Measurements from ENCODE around the gene GDF15. TPM values are rescaled to one million over a fixed set of nuclear protein-coding genes. Genes with fewer than 3 reads are reported as not detected.
"Not testable (repeated sequence)": the region's sequence is repeated elsewhere in the genome, so short reads cannot be mapped to it uniquely, and the experiment has no call there.

Gene GDF15
- total RNA-seq, 1 experiment from 2014 or later, result not detected

GRCh38 chr19:18354743-18355142 is 31.2 kb upstream of the GDF15 start:
- H3K9me2 ChIP-seq (replicated peaks; ENCODE audit: insufficient read depth, low read length); H3K4me1 ChIP-seq (ENCODE audit: low read length); H4K20me1 ChIP-seq (ENCODE audit: insufficient read depth, low read depth, low read length); H3K27ac ChIP-seq (ENCODE audit: low read length); H3K9ac ChIP-seq (ENCODE audit: low read length); H2AFZ ChIP-seq (ENCODE audit: low read length); H3K36me3 ChIP-seq (ENCODE audit: insufficient read depth, low read length); H3K79me2 ChIP-seq (ENCODE audit: low read length); H3K27me3 ChIP-seq (ENCODE audit: low read length); H3K9me3 ChIP-seq (ENCODE audit: low read length); H3K4me3 ChIP-seq (ENCODE audit: low read length); H3K4me2 ChIP-seq (ENCODE audit: low read depth, low read length, poor library complexity, severe bottlenecking); DNase-seq: not testable (repeated sequence)

- H3K36me3 ChIP-seq (ENCODE audit: insufficient read depth, low read length), result no peaks in the 10 kb centered on the region
- H3K27me3 ChIP-seq (ENCODE audit: low read length), result no peaks in the 10 kb centered on the region
- no peaks in the 10 kb centered on the region for H3K4me1 ChIP-seq (ENCODE audit: low read length)
- no peak overlapping the region for H2AFZ ChIP-seq (ENCODE audit: low read length)
- no peak overlapping the region for H3K4me2 ChIP-seq (ENCODE audit: low read depth, low read length, poor library complexity, severe bottlenecking)
- no peaks in the 10 kb centered on the region for H3K9me3 ChIP-seq (ENCODE audit: low read length)
- DNase-seq, result no peak
- H4K20me1 ChIP-seq (ENCODE audit: insufficient read depth, low read depth, low read length), result no peaks in the 10 kb centered on the region
- H3K4me3 ChIP-seq (ENCODE audit: low read length), result no peak overlapping the region
- H3K79me2 ChIP-seq (ENCODE audit: low read length), result no peaks in the 10 kb centered on the region
- no peak overlapping the region for H3K9ac ChIP-seq (ENCODE audit: low read length)
- no peaks in the 10 kb centered on the region for H3K9me2 ChIP-seq (replicated peaks; ENCODE audit: insufficient read depth, low read length)
- H3K27ac ChIP-seq (ENCODE audit: low read length), result no peak overlapping the region
Measured at GRCh38 chr19:18357041-18357440, 28.9 kb upstream of the GDF15 start.

- H3K36me3 ChIP-seq (ENCODE audit: insufficient read depth, low read length), result no peaks in the 10 kb centered on the region
- no peaks in the 10 kb centered on the region for H3K9me2 ChIP-seq (replicated peaks; ENCODE audit: insufficient read depth, low read length)
- H3K9me3 ChIP-seq (ENCODE audit: low read length), result no peaks in the 10 kb centered on the region
- H4K20me1 ChIP-seq (ENCODE audit: insufficient read depth, low read depth, low read length), result no peaks in the 10 kb centered on the region
- H2AFZ ChIP-seq (ENCODE audit: low read length), result no peak overlapping the region
- H3K79me2 ChIP-seq (ENCODE audit: low read length), result no peaks in the 10 kb centered on the region
- H3K9ac ChIP-seq (ENCODE audit: low read length), result no peak overlapping the region
- no peak for DNase-seq
- H3K27ac ChIP-seq (ENCODE audit: low read length), result no peak overlapping the region
- no peak overlapping the region for H3K4me3 ChIP-seq (ENCODE audit: low read length)
- no peaks in the 10 kb centered on the region for H3K27me3 ChIP-seq (ENCODE audit: low read length)
- H3K4me2 ChIP-seq (ENCODE audit: low read depth, low read length, poor library complexity, severe bottlenecking), result no peak overlapping the region
- H3K4me1 ChIP-seq (ENCODE audit: low read length), result no peaks in the 10 kb centered on the region
Measured at GRCh38 chr19:18361646-18362045, 24.3 kb upstream of the GDF15 start.

GRCh38 chr19:18362934-18363542 is 22.9 kb upstream of the GDF15 start:
- no peak overlapping the region for H3K4me3 ChIP-seq (ENCODE audit: low read length)

GRCh38 chr19:18363787-18364186 is 22.2 kb upstream of the GDF15 start:
- Histone ChIP-seq H3K79me2 (ENCODE audit: low read length) (no peaks in the 10 kb centered on the region), H3K4me2 (ENCODE audit: low read depth, low read length, poor library complexity, severe bottlenecking) (no peak overlapping the region), H3K27ac (ENCODE audit: low read length) (no peak overlapping the region), H3K4me1 (ENCODE audit: low read length) (no peaks in the 10 kb centered on the region), H3K9me3 (ENCODE audit: low read length) (no peaks in the 10 kb centered on the region), H4K20me1 (ENCODE audit: insufficient read depth, low read depth, low read length) (no peaks in the 10 kb centered on the region), H3K27me3 (ENCODE audit: low read length) (no peaks in the 10 kb centered on the region), H3K36me3 (ENCODE audit: insufficient read depth, low read length) (no peaks in the 10 kb centered on the region), H2AFZ (ENCODE audit: low read length) (no peak overlapping the region), H3K9me2 (replicated peaks; ENCODE audit: insufficient read depth, low read length) (no peaks in the 10 kb centered on the region), H3K4me3 (ENCODE audit: low read length) (no peak overlapping the region), H3K9ac (ENCODE audit: low read length) (no peak overlapping the region)
- DNase-seq, result no peak

More at GRCh38 chr19:18362934-18363542, 22.9 kb upstream of the GDF15 start:
- H3K4me2 ChIP-seq (ENCODE audit: low read depth, low read length, poor library complexity, severe bottlenecking), result no peak overlapping the region
- H3K9ac ChIP-seq (ENCODE audit: low read length), result no peak overlapping the region
- H3K9me3 ChIP-seq (ENCODE audit: low read length), result no peaks in the 10 kb centered on the region
- H4K20me1 ChIP-seq (ENCODE audit: insufficient read depth, low read depth, low read length), result no peaks in the 10 kb centered on the region
- H3K9me2 ChIP-seq (replicated peaks; ENCODE audit: insufficient read depth, low read length), result no peaks in the 10 kb centered on the region
- no peaks in the 10 kb centered on the region for H3K79me2 ChIP-seq (ENCODE audit: low read length)
- DNase-seq, result no peak
- no peaks in the 10 kb centered on the region for H3K27me3 ChIP-seq (ENCODE audit: low read length)
- H2AFZ ChIP-seq (ENCODE audit: low read length), result no peak overlapping the region
- H3K4me1 ChIP-seq (ENCODE audit: low read length), result no peaks in the 10 kb centered on the region
- H3K27ac ChIP-seq (ENCODE audit: low read length), result no peak overlapping the region
- H3K36me3 ChIP-seq (ENCODE audit: insufficient read depth, low read length), result no peaks in the 10 kb centered on the region

GRCh38 chr19:18364277-18364825 is 21.6 kb upstream of the GDF15 start:
- H3K27ac ChIP-seq (ENCODE audit: low read length); H3K79me2 ChIP-seq (ENCODE audit: low read length); H3K4me2 ChIP-seq (ENCODE audit: low read depth, low read length, poor library complexity, severe bottlenecking); H3K9ac ChIP-seq (ENCODE audit: low read length); H4K20me1 ChIP-seq (ENCODE audit: insufficient read depth, low read depth, low read length); H3K4me1 ChIP-seq (ENCODE audit: low read length); H3K9me2 ChIP-seq (replicated peaks; ENCODE audit: insufficient read depth, low read length); H3K36me3 ChIP-seq (ENCODE audit: insufficient read depth, low read length); H3K9me3 ChIP-seq (ENCODE audit: low read length); H3K27me3 ChIP-seq (ENCODE audit: low read length); H3K4me3 ChIP-seq (ENCODE audit: low read length); H2AFZ ChIP-seq (ENCODE audit: low read length); DNase-seq: not testable (repeated sequence)

GRCh38 chr19:18364826-18365528 is 21.0 kb upstream of the GDF15 start:
- Histone ChIP-seq H3K36me3 (ENCODE audit: insufficient read depth, low read length) (no peaks in the 10 kb centered on the region), H3K27me3 (ENCODE audit: low read length) (no peaks in the 10 kb centered on the region), H3K9me2 (replicated peaks; ENCODE audit: insufficient read depth, low read length) (no peaks in the 10 kb centered on the region), H3K4me3 (ENCODE audit: low read length) (no peak overlapping the region), H3K27ac (ENCODE audit: low read length) (no peak overlapping the region), H3K79me2 (ENCODE audit: low read length) (no peaks in the 10 kb centered on the region), H3K4me1 (ENCODE audit: low read length) (no peaks in the 10 kb centered on the region), H2AFZ (ENCODE audit: low read length) (no peak overlapping the region), H3K4me2 (ENCODE audit: low read depth, low read length, poor library complexity, severe bottlenecking) (no peak overlapping the region), H4K20me1 (ENCODE audit: insufficient read depth, low read depth, low read length) (no peaks in the 10 kb centered on the region), H3K9me3 (ENCODE audit: low read length) (no peaks in the 10 kb centered on the region), H3K9ac (ENCODE audit: low read length) (no peak overlapping the region)
- no peak for DNase-seq

- H3K4me2 ChIP-seq (ENCODE audit: low read depth, low read length, poor library complexity, severe bottlenecking), result no peak overlapping the region
Measured at GRCh38 chr19:18366021-18366435, 19.9 kb upstream of the GDF15 start.

More at GRCh38 chr19:18366021-18366435, 19.9 kb upstream of the GDF15 start:
- Histone ChIP-seq H3K36me3 (ENCODE audit: insufficient read depth, low read length) (no peaks in the 10 kb centered on the region), H3K9me2 (replicated peaks; ENCODE audit: insufficient read depth, low read length) (no peaks in the 10 kb centered on the region), H3K27me3 (ENCODE audit: low read length) (no peaks in the 10 kb centered on the region), H3K27ac (ENCODE audit: low read length) (no peak overlapping the region), H3K79me2 (ENCODE audit: low read length) (no peaks in the 10 kb centered on the region), H4K20me1 (ENCODE audit: insufficient read depth, low read depth, low read length) (no peaks in the 10 kb centered on the region), H3K4me1 (ENCODE audit: low read length) (no peaks in the 10 kb centered on the region), H3K9me3 (ENCODE audit: low read length) (no peaks in the 10 kb centered on the region), H2AFZ (ENCODE audit: low read length) (no peak overlapping the region), H3K9ac (ENCODE audit: low read length) (no peak overlapping the region), H3K4me3 (ENCODE audit: low read length) (no peak overlapping the region)
- no peak for DNase-seq

All from Karpas-422 (cell line).